GM12865 (cell line): ENCODE results near the gene ZBTB7C.

ENCODE experiments used
- DNase-seq: peaks from one replicate; pipeline ENCODE4 v3.0.0; 2010; ENCODE audit warnings: low read depth
- H3K4me3 ChIP-seq: 2 replicates; pipeline ENCODE4 v1.5.1; 2011; ENCODE audit warnings: mild to moderate bottlenecking, low read depth, low read length, control low read depth
- CTCF ChIP-seq: IDR thresholded peaks from 2 replicates; pipeline ENCODE4 v1.5.1; 2011; ENCODE audit warnings: low read length, control low read depth, low read depth, inconsistent platforms; ENCODE audit not compliant: insufficient read depth; ENCODE audit errors: missing control alignments

The ZBTB7C gene

DNA sequence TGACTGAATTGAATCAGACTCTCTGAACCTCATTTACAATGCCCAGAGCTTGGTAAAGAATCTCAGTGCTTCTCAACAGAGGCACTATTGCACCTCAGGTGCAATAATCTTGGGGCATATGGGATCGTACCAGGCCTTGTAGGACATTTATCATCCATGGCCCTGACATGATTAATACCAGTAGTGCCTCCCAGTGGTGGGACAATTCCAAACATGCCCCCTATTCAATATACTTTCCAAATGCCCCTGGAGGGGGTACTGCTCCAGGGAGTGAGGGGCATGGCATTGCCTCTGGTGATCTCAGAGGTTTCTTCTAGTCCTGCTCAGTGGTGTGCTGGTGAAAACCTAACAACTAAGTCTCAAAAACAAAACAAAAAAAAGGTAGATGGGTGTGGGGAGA, 303.9 kb downstream of the ZBTB7C start:
- no peak for DNase-seq

GRCh38 chr18:48104705-48105104, 304.5 kb downstream of the ZBTB7C start:
- no peak for TF ChIP-seq CTCF
- no peak for DNase-seq
- no peak overlapping the region for H3K4me3 ChIP-seq

More for the DNA sequence above, 303.9 kb downstream of the ZBTB7C start:
- H3K4me3 ChIP-seq = no peak overlapping the region
- no peak for TF ChIP-seq CTCF

DNA sequence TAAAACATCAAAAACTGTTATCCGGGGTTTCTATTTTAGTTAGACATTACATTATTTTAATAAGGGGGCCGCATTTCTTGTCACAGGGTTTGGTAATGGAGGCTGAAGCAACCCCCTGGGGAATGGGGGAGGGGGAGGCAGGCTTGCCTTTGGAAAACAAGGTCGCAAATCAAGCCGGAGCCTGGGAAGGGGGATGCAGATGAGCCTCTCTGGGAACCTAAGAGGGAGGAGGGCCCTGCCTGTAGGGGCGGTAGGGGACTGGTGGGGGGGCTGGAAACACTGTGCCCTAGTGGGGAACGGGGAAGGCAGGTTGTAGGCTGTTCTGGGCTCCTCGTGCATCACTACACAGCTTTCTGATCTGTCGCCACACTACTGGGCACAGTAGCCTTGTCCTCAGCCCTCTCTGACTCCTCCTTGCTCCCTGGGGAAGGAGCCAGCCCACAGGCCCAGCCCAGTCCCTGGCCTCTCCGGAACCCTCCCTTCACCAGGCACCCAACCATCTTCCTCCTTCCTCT, 308.5 kb downstream of the ZBTB7C start:
- H3K4me3 ChIP-seq = no peak overlapping the region
- DNase-seq = no peak
- no peak for TF ChIP-seq CTCF

GRCh38 chr18:48100165-48100575, 309.0 kb downstream of the ZBTB7C start:
- TF ChIP-seq CTCF = no peak
- no peak for DNase-seq

GRCh38 chr18:48099481-48100164, 309.6 kb downstream of the ZBTB7C start:
- DNase-seq = no peak
- no peak for TF ChIP-seq CTCF
- H3K4me3 ChIP-seq = no peak overlapping the region

More at GRCh38 chr18:48100165-48100575, 309.0 kb downstream of the ZBTB7C start:
- H3K4me3 ChIP-seq = no peak overlapping the region

DNA sequence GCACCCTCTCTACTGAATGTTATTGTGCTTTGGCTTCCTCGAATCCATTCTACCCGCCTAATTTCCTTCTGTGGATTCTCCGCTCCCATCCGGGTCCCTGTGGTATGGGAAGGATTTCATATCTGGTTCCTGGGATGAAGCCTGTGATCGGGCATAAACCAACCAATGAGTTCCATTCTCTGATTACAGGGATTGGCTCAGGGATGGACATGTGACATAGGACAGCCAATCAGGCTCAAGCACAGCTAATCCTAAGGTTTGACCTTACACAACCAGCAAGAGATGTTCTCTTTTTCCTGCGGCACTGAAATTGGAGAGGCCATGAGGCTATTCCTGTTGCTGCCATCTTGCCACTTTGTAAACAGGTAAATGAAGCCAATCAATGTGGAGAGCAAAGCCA, 310.6 kb downstream of the ZBTB7C start:
- no peak overlapping the region for H3K4me3 ChIP-seq
- no peak for TF ChIP-seq CTCF
- no peak for DNase-seq

- no peak overlapping the region for H3K4me3 ChIP-seq
- TF ChIP-seq CTCF = no peak
- DNase-seq = no peak
These were observed 311.2 kb downstream of the ZBTB7C start for GRCh38 chr18:48098007-48098406.
